Testis (tissue), 3 donors: ENCODE measurements around the gene CLCA4. TPM values are rescaled to one million over a fixed set of nuclear protein-coding genes. Genes with fewer than 3 reads are reported as not detected.
"Not testable (repeated sequence)": the region's sequence is repeated elsewhere in the genome, so short reads cannot be mapped to it uniquely, and the experiment has no call there.

Experiments
- DNase-seq: peaks from one replicate; pipeline ENCODE4 v3.0.0-alpha.2; 2019
- H3K27ac ChIP-seq, 2 donors: fragments of 200-600 bp; sonication (generic); one replicate each; pipeline ENCODE4 v1.5.1; 2019
- H3K27me3 ChIP-seq: fragments of 200-600 bp; sonication (generic); one replicate; pipeline ENCODE4 v1.5.1; 2019
- H3K36me3 ChIP-seq: fragments of 200-600 bp; sonication (generic); one replicate; pipeline ENCODE4 v1.5.1; 2017; ENCODE audit warnings: low read depth; ENCODE audit errors: missing control alignments
- H3K4me1 ChIP-seq: fragments of 200-600 bp; sonication (generic); one replicate; pipeline ENCODE4 v1.5.1; 2019
- H3K4me3 ChIP-seq, 2 donors: fragments of 200-600 bp; sonication (generic); one replicate each; pipeline ENCODE4 v1.5.1; 2017 to 2019
- H3K9me3 ChIP-seq: fragments of 200-600 bp; sonication (generic); one replicate; pipeline ENCODE4 v1.5.1; 2017
- CTCF ChIP-seq, 3 experiments: fragments of 450-650 bp in 2 of 3; fragments of 200-600 bp in 1 of 3; sonication (generic) in 1 of 3; IDR thresholded peaks; one replicate each; pipeline ENCODE4 v1.5.1; 2016 to 2019; ENCODE audit warnings: antibody characterized with exemption in 3 of 3, mild to moderate bottlenecking in 2 of 3, moderate library complexity in 1 of 3
- POLR2A ChIP-seq: fragments of 450-650 bp; IDR thresholded peaks from one replicate; pipeline ENCODE4 v1.6.1; 2017; ENCODE audit warnings: antibody characterized with exemption, mild to moderate bottlenecking, moderate library complexity
- WGBS, 2 donors: methylation state at CpG; one replicate each; pipeline ENCODE4 v1.1.5; 2018; 5-methylcytosine and 5-hydroxymethylcytosine counted together
- intact Hi-C: fragments of 100-400 bp; cut with DNase I; formaldehyde crosslinking; loops from one replicate; pipeline ENCODE4 v1.15.1; 2023; ENCODE audit warnings: low total_unique reads
- polyA plus RNA-seq: library from polyadenylated mRNA; stranded (reverse); fragments of 350-450 nt; fragmentation: Illumina TruSeq; extraction: RNeasy Lipid Tissue Mini Kit (QIAGEN cat#74804); gene quantifications from one replicate; pipeline ENCODE4 v1.2.3, GENCODE V29; 2014; ENCODE audit warnings: low read depth, low replicate concordance; ENCODE audit not compliant: insufficient read depth
- total RNA-seq, 2 donors: library from RNA; depleted of rRNA; stranded (reverse); fragments of >200 nt; gene quantifications; one replicate each; pipeline ENCODE4 v1.2.3, GENCODE V29; 2016

Gene CLCA4
- total and polyA plus RNA-seq, 3 donors from 2014 or later = 0.12 to 0.63 (median 0.37) TPM

- no peak overlapping the region for H3K4me3 ChIP-seq
- H3K27me3 ChIP-seq = no peaks in the 10 kb centered on the region
- TF ChIP-seq POLR2A (no peak), CTCF (IDR thresholded peaks at IDR 0.05) (no peak)
- WGBS, 2 donors = 83 to 84% methylated on average over 3 of the region's 3 CpGs
- H3K27ac ChIP-seq = no peak overlapping the region
- intact Hi-C loops = no loop called here
- no peaks in the 10 kb centered on the region for H3K36me3 ChIP-seq
- no peaks in the 10 kb centered on the region for H3K9me3 ChIP-seq
- no peak for DNase-seq
- H3K4me1 ChIP-seq = no peaks in the 10 kb centered on the region
These were observed 36.7 kb downstream of the CLCA4 start for GRCh38 chr1:86583593-86583992.

DNA sequence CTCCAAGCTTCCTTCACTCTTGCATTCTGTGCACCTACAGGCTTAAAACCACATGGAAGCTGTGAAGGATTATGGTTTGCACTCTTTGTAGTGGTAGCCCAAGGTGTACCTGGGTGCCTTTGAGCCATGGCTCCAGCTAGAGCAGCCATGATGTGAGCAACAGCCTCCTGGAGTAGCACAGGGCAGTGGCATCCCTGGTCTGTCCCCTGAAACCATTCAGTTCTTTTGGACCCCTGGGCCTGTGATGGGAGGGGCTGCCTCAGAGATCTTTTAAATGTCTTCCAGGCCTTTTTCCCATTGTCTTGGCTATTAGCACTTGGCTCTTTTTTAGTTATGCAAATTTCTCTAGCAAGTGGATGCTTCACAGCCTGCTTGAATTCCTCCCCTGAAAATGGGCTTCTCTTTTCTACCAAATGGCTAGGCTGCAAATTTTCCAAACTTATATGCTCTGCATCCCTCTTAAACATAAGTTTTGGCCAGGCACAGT is 47.4 kb downstream of the CLCA4 start:
- DNase-seq = no peak
- Histone ChIP-seq H3K36me3 (no peaks in the 10 kb centered on the region), H3K4me3 (no peak overlapping the region), H3K4me1 (peaks cover 2% of the 10 kb centered on the region), H3K27me3 (no peaks in the 10 kb centered on the region), H3K9me3 (no peaks in the 10 kb centered on the region), H3K27ac (no peak overlapping the region)
- no peak for TF ChIP-seq POLR2A
- no peak for TF ChIP-seq CTCF (IDR thresholded peaks at IDR 0.05)
- intact Hi-C loops = no loop called here

DNA sequence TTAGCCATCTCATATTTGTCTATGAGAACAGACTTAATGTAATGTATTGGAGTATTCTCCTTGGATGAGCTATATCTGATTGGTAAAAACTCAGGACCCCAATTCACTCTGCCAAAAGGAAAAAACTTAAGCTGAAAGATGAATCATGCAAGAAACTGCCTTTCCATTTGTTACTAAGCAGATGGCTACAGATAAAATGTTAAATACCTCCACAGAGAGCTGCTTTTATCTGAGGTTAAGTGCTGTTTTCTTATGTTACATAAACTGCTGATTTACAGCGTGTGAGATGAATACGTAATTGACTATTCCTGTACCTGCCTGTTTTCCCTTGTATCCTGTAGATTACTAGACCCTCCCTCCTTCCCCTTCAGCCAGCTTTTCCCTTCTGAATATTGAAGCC is 49.3 kb downstream of the CLCA4 start:
- Histone ChIP-seq H3K27ac (no peak overlapping the region), H3K4me3 (no peak overlapping the region), H3K36me3 (no peaks in the 10 kb centered on the region), H3K9me3 (no peaks in the 10 kb centered on the region), H3K27me3 (no peaks in the 10 kb centered on the region), H3K4me1 (peaks cover 2% of the 10 kb centered on the region)
- no peak for DNase-seq
- TF ChIP-seq POLR2A (no peak), CTCF (IDR thresholded peaks at IDR 0.05) (no peak)
- WGBS, 2 donors = 21 to 54% methylated on average over 2 of the region's 2 CpGs
- intact Hi-C loops = no loop called here

GRCh38 chr1:86596741-86597290 is 49.9 kb downstream of the CLCA4 start:
- no peak for DNase-seq
- Histone ChIP-seq H3K36me3 (no peaks in the 10 kb centered on the region), H3K4me3 (no peak overlapping the region), H3K27me3 (no peaks in the 10 kb centered on the region), H3K9me3 (no peaks in the 10 kb centered on the region), H3K4me1 (peaks cover 2% of the 10 kb centered on the region), H3K27ac (no peak overlapping the region)
- WGBS, 2 donors = 84 to 86% methylated on average over 3 of the region's 3 CpGs
- TF ChIP-seq POLR2A (no peak), CTCF (IDR thresholded peaks at IDR 0.05) (no peak)
- intact Hi-C loops = no loop called here

- H3K27me3 ChIP-seq, H3K4me1 ChIP-seq, H3K9me3 ChIP-seq, H3K36me3 ChIP-seq, H3K27ac ChIP-seq, DNase-seq, intact Hi-C loops, H3K4me3 ChIP-seq: not testable (repeated sequence)
- WGBS, 2 donors = 90 to 94% methylated on average over 2 of the region's 2 CpGs
These were observed 59.2 kb downstream of the CLCA4 start for GRCh38 chr1:86606080-86606479.
